GM19468 (cell line): ENCODE measurements around the gene TDG.

ENCODE experiments used
- ATAC-seq: cut with Tn5 transposase; IDR thresholded peaks from one replicate; pipeline ENCODE4 v1.9.1; 2021; ENCODE audit warnings: mild to moderate bottlenecking, moderate library complexity, moderate number of reproducible peaks; ENCODE audit not compliant: unreplicated experiment; ENCODE audit errors: extremely low read depth

The TDG gene

DNA sequence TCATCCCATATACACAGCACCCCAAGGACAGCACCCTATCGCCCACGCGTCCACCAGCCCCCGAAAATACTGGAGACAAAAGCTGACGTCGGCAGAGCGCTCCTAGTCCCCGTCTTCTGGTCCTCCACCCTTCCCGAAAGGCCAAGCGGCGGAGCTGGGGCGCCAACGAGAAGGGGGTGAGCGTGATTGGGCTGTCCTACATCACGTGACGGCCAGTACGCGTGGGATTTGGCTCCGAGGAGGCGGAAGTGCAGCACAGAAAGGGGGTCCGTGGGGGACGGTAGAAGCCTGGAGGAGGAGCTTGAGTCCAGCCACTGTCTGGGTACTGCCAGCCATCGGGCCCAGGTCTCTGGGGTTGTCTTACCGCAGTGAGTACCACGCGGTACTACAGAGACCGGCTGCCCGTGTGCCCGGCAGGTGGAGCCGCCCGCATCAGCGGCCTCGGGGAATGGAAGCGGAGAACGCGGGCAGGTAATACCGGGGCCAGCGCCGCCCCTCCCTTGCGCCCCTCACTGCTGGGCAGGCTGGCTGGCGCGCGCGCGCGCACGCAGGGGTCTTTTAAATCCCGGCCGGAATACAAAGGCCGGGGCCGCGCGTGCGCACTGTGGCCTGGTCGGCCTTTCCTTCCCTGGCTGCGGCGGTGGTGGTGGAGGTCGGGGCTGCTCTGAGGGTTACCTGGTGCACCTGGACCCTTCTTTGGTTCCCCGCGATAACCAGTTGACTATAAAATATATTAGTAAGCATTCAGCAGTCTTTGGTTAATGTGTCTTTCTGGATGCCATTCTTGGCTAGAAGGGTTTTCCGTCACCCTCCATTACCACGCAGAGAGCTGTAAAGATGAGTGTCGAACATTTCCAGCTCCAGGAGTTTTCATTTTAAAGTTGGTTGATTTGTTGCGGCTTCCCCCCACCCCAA, at the start of gene TDG:
Gene TDG, plus strand, starts transcription at position 283 of the 915 bp plus-strand sequence. Its CDS starts 166 bp downstream, at position 449.
- ATAC-seq = peak; percentile 80

GRCh38 chr12:103917873-103918272, 47.8 kb upstream of the TDG start:
- ATAC-seq = no peak

DNA sequence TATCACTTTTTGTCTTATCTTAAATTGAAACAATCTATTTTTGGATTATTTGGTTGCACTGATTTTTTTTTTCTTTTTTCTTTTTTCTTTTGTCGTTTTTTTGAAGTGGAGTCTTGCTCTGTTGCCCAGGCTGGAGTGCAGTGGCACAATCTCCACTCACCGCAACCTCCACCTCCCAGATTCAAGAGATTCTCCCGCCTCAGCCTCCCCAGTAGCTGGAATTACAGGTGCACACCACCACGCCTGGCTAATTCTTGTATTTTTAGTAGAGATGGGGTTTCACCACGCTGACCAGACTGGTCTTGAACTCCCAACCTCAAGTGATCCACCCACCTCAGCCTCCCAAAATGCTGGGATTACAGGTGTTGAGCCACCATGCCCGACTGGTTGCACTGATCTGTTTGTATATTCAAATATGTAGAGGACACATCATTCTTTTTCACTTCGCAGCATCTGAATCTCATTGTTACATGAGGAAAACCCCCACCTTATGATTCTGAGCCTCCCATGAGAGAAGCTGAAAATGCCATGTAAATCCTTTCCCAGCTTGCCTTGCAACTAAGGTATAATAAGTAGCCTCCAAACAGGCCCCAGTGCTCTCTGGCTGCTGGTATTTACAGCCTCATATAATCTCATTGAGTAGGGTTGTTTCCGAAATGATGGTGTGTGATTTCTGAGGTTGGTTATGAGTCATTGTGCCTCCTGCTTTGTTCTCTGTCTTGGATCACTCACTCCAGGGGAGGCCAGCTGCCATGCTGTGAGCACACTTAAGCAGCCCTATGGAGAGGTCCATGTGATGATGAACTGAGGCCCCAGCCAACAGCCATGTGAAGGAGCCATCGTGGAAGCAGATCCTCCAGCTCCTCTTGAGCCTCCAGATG, 40.7 kb upstream of the TDG start:
- peak; percentile 30 for ATAC-seq

DNA sequence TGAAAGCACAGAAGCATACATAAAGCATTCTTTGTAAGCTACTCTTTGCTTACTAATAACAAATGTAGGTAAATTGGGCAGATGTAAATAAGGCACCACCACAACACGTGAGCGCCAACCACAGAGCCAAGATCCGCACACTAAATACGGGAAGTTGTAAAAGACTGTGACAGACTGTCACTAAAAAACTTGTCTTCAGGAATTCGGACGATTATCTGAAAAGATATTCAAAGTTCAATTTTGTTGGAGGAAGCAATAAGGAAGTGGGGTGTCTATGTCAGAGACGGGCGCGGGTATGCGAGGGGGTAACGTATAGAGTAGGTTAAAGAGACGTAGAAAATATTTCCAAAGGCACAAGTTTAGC, 37.0 kb upstream of the TDG start:
- ATAC-seq = no peak

GRCh38 chr12:103929046-103929783, 36.5 kb upstream of the TDG start:
- no peak for ATAC-seq

- ATAC-seq = no peak
Observed at GRCh38 chr12:103929784-103930033, 36.0 kb upstream of the TDG start.

GRCh38 chr12:103930034-103930786, 35.5 kb upstream of the TDG start, which contains the start of gene HSP90B1:
Gene HSP90B1, plus strand, starts transcription at chr12:103930410. Its CDS starts 106 bp downstream, at chr12:103930516.
- ATAC-seq = peak; percentile 60

DNA sequence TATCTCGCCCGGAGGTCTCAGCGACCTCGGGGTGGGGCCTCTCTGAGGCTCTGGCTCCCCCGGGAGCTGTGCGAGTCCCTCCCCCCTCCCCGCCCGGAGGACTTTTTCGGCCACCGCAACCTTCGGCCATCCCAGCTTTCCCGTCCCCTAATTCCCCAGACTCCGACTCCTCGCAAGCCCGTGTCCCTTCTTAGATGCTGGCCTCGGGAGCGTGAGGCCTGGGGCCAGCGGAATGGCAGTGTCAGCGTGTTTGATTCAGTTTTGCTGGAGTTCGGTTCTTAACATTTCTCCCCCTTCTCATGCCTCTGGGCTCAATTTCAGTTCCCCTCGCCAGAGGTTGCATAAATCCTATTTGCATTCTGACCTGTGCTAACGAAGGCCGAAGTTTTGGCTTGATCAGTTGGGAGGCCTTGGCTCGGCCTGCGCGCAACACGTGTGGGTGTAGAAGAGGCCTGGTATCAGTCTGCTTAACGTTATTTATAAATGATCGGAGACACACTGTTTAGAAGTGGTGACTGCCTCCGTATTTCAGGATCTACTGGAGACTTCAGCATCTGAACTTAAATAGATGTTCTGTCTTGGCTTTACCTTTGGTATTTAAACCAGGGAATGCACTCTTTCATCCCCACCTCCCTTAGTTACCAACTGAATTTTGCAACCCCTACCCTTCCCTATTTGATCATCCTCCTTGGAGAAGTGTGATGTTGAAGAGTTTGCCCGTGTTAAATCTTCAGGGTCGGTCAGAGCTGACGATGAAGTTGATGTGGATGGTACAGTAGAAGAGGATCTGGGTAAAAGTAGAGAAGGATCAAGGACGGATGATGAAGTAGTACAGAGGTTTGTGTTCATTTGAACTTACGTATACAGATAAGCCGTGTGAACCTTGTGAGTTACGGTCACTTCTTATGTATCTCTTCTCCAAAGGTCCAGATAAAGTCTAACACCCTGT, 34.6 kb upstream of the TDG start:
- no peak for ATAC-seq

- ATAC-seq = no peak
Observed at GRCh38 chr12:103933237-103933636, 32.4 kb upstream of the TDG start.

DNA sequence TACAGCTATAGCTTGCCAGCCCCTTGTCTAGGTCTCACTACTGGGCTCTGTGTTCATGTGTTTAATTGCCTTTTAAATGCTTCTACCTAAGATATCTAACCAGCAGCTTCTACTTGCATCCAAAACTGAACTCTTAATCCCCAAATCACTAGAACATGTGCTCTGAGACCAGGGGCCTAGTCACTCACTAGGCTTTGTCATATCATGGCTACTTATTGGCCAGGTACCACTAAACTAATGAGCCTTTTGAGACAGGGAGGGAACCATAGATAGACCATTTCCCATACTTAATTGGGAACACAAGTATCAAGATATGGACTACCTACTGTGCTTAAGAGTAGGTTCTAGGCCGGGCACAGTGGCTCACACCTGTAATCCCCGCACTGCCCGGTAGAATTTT, 29.0 kb upstream of the TDG start:
- no peak for ATAC-seq

GRCh38 chr12:103944964-103945363, 20.7 kb upstream of the TDG start:
- ATAC-seq = no peak

- ATAC-seq = no peak
Observed at GRCh38 chr12:103947871-103948555, 17.7 kb upstream of the TDG start.

DNA sequence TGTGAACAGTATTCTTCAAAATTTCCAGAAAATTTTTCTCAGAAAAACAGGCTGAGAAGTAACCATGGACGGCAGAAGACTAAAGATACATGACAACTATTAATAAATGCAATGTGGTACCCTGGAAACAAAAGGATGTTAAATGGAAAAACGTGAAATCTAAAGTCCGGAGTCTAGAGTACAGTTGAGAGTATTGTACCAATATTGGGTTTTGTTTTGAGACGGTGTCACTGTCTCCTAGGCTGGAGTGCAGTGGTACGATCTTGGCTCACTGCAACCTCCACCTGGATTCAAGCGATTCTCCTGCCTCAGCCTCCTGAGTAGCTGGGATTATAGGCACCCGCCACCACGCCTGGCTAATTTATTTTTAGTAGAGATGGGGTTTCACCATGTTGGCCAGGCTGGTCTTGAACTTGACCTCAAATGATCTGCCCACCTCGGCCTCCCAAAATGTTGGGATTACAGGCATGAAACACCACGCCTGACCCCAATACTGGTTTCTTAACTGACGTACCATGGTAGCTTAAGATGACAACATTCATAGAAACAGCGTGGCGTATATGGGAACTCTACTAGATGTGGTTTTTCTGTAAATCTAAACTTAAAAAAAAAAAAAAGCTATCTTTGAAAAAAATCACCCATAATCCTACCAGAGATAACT, 16.8 kb upstream of the TDG start:
- no peak for ATAC-seq

DNA sequence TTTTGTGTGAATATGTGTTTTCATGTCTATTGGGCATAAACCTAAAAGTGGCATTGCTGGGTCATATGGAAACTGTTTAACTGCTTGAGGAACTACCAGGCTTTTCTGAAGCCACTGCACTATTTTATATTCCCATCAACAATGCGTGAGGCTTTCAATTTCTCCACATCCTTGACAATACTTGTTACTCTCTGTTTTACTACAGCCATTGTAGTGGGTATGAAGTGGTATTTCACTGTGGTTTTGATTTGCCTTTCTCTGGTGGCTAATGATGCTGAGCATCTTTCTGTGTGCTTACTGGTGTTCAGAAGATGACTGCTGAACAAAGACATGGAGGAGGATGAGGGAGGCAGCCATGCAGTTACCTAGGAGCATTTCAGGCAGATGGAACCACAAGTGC, 13.2 kb upstream of the TDG start:
- no peak for ATAC-seq

GRCh38 chr12:103955811-103956508, 9.7 kb upstream of the TDG start:
- ATAC-seq = no peak

GRCh38 chr12:103956509-103957027, 9.1 kb upstream of the TDG start:
- ATAC-seq = no peak

DNA sequence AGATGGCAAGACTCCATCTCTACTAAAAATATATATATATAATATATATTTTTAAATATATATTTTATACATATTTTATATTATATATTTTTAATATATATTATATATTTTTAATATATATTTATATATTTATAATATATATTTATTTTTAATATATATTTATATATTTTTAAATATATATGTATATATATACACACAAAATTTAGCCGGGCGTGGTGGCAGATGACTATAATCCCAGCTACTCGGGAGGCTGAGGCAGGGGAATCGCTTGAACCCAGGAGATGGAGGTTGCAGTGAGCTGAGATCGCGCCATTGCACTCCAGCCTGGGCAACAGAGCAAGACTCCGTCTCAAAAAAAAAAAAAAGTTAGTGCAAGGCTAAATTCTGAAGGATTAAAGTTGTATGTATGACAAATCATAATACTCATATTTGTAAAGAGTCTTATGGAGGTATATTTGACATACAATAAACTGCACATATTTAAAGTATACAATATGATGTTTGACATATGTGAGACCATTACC, 7.7 kb upstream of the TDG start:
- no peak for ATAC-seq
